HG03066 (cell line): ENCODE data around the gene BCL2.

ENCODE experiments used
- ATAC-seq: cut with Tn5 transposase; IDR thresholded peaks from one replicate; pipeline ENCODE4 v1.9.1; 2021; ENCODE audit warnings: low read depth; ENCODE audit not compliant: unreplicated experiment

Gene BCL2

GRCh38 chr18:63262369-63263335, 56.9 kb downstream of the BCL2 start:
- no peak for ATAC-seq

DNA sequence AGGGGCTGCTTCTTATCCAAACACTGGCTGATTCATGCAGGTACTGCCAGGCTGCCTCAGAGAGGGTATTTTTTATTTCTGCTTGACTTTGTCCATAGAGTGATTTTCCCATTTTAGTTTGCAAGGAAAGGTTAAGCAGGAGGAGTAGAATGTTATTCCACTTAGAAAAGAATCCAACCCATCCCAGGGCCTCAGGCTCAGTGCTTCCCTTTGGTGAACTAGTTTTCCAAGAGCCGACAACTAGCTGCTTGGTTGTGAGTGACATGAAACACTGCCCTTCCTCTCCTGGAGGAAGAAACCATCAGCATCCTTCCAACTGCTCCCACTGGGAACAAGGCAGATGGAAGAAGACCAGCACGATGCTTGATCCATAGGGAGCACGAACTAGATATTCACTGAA, 58.5 kb downstream of the BCL2 start:
- ATAC-seq: no peak

DNA sequence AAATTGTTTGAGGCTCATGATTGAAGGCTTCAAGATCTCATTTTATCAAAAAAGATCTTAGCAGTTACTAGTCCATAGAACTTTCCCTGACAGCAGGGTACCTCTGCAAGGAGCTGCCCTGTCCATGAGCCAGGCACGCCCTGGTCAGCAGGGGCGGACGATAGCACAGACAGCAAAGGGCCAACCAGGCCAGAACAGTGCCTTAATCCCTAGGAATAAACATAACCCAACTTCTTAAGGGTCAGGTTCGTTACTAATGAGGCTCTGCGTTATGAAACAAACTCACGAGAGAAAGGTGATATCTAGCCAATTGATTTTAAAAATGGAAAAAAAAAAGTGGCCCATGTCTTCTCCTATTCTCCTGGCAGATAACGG, 59.2 kb downstream of the BCL2 start:
- no peak for ATAC-seq

GRCh38 chr18:63259567-63260379, 59.8 kb downstream of the BCL2 start:
- ATAC-seq: no peak

GRCh38 chr18:63258749-63259566, 60.6 kb downstream of the BCL2 start:
- ATAC-seq: no peak

- ATAC-seq: no peak
Observed at GRCh38 chr18:63257453-63257852, 62.1 kb downstream of the BCL2 start.

DNA sequence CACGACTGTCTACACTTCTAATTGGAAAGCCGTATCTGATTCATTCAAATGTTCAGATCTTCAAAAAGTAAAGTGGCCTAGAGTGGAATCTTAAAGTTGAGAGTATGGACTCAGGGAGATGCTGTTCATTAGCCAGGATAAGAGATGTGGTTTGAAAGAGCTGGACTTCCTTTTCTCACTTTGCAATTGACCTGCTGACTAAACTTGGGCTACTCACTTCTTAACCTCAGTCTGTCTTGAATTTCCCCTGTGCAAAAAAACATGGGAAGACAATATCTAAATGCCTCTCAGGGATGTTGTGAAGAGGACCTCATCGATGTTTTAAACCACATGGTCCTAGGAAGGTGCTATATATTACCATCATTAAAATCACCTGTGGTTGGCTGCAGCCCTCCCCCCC, 64.1 kb downstream of the BCL2 start:
- ATAC-seq: no peak

- no peak for ATAC-seq
Observed at GRCh38 chr18:63254716-63255399, 64.7 kb downstream of the BCL2 start.

- peak; percentile 42 for ATAC-seq
Observed at GRCh38 chr18:63253428-63254372, 65.9 kb downstream of the BCL2 start.

DNA sequence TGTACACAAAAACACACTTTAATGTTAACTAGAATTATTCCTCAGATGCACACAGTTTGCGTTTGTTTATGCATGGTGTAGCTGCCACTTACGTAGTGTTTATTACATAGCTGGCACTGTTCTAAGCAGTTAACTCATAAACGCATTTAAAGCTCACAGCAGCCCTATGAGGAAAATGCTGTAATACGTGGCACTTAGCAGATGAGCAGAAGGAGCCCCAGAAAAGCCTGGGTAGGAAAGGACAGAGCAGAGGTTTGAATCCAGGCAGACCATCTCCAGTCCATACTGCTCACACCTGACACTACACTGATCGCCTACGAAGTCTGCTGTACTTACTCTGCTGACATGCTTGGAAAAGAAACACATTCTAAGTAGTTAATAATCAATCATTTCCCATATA, 66.6 kb downstream of the BCL2 start:
- ATAC-seq: no peak

GRCh38 chr18:63249771-63250170, 69.8 kb downstream of the BCL2 start:
- ATAC-seq: no peak

- no peak for ATAC-seq
Observed at GRCh38 chr18:63247926-63248325, 71.6 kb downstream of the BCL2 start.

DNA sequence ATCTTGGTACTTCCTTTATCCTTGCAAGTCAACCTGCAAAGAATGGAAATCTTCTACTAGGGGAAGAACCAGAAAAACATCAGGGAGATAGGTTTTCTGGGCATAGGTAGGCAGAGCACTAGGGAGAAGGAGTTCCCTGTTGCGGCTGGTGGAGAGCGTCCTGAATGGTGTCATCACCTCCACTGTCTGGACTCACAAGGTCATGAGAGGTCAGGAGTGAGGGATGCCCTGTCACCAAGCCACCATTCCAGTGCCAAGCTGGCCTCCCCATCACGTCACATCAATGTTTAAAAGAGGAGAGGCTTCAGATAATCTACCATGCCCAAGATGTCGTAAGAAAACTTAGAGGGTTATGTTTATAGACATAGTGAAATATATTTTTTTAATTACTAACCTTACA, 72.1 kb downstream of the BCL2 start:
- no peak for ATAC-seq

- no peak for ATAC-seq
Observed at GRCh38 chr18:63245600-63245999, 74.0 kb downstream of the BCL2 start.

DNA sequence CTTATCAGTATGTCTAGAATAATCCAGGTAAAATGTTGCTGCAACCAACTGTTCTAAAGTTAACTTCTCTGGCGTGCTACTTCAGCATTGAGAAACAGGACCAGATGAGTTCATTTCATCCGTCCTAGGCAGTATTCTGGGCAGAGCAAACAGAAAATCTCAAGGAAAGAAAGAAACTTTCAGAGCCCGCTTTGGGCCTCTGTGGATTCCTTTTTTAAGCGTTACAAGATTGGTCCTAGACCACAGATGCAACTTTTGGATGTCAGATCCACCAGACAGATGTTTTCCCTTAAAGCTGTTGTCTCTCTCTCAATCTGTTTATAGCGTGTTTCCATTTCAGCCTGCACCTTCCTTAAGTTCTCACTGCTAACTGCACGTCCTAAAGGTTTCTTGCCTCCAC, 75.0 kb downstream of the BCL2 start:
- ATAC-seq: no peak

DNA sequence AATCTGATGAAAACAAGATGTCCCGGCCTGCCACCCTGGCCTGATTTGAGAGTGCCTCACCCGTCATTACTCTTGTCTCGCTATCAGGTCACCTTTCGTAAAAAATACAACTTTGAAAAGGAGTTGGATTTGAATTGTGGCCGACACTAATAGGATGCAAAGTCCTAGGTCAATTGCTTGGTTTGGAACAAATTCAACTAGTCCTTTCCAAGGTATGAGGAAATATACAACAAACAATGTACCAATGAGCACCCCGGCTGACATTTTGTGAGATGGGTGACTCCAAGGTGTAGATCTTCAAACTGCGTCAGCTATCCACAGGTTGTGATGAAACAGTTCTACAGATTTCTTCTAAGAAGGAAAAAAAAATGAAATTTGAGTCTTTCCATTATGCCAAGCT, 77.8 kb downstream of the BCL2 start:
- no peak for ATAC-seq

DNA sequence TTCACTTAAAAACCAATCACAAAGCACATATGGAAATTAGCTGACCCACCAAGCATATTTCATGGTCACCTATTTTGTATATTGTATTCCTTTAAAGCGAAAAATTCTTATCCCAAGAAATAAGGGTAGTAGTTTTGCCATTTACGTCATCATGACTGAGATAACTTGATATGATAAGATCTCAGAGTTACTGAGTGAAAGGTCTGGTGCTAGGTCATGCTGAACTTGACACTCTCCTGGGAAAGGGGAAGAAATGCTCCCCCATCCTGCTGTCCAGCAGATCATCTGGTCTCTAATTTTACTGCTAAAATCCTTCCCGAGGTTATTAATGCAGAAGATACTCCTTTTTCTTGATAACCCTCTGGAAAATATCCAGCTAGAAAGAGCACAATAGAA, 78.3 kb downstream of the BCL2 start:
- ATAC-seq: no peak

GRCh38 chr18:63240531-63241316, 78.8 kb downstream of the BCL2 start:
- ATAC-seq: no peak
